Neural cell (in vitro differentiated cells): ENCODE measurements around the gene BMAL1. TPM values are rescaled to one million over a fixed set of nuclear protein-coding genes. Genes with fewer than 3 reads are reported as not detected.

Source experiments
- H2AFZ ChIP-seq: fragments of 200-600, 300-800 bp; sonication (generic), shearing (Covaris generic); 2 replicates; pipeline ENCODE4 v1.6.0; 2014; ENCODE audit warnings: low read depth, mild to moderate bottlenecking, antibody characterized with exemption, low read length, moderate library complexity
- H3F3A ChIP-seq: fragments of 200-600 bp; shearing (Covaris generic); 2 replicates; pipeline ENCODE4 v1.6.1; 2016; ENCODE audit warnings: mild to moderate bottlenecking, moderate library complexity, mixed read lengths, antibody characterized with exemption, low read length; ENCODE audit not compliant: insufficient read depth, poor library complexity, severe bottlenecking
- H3K27ac ChIP-seq: fragments of 200-600, 300-800 bp; sonication (generic), shearing (Covaris generic); 2 replicates; pipeline ENCODE4 v1.5.1; 2014; ENCODE audit warnings: mild to moderate bottlenecking, low read length, moderate library complexity
- H3K27me3 ChIP-seq: fragments of 300-800, 200-600 bp; sonication (generic), shearing (Covaris generic); 2 replicates; pipeline ENCODE4 v1.6.0; 2014; ENCODE audit warnings: mild to moderate bottlenecking, low read depth, low read length, moderate library complexity; ENCODE audit not compliant: insufficient read depth
- H3K36me3 ChIP-seq: fragments of 300-800, 200-600 bp; sonication (generic), shearing (Covaris generic); 2 replicates; pipeline ENCODE4 v1.5.1; 2014; ENCODE audit warnings: mild to moderate bottlenecking, antibody characterized with exemption, low read length, moderate library complexity; ENCODE audit not compliant: insufficient read depth
- H3K4me2 ChIP-seq: fragments of 300-800, 200-600 bp; sonication (generic), shearing (Covaris generic); 2 replicates; pipeline ENCODE4 v1.6.0; 2014; ENCODE audit warnings: mild to moderate bottlenecking, low read length
- H3K4me3 ChIP-seq: fragments of 300-800, 200-600 bp; sonication (generic), shearing (Covaris generic); 2 replicates; pipeline ENCODE4 v1.5.1; 2014; ENCODE audit warnings: mild to moderate bottlenecking, low read length, moderate library complexity
- H3K79me2 ChIP-seq: fragments of 200-600 bp; shearing (Covaris generic); replicated peaks from 2 replicates; pipeline ENCODE4 v1.6.0; 2014; ENCODE audit warnings: mild to moderate bottlenecking, low read length, moderate library complexity; ENCODE audit not compliant: insufficient read depth
- H3K9ac ChIP-seq: fragments of 300-800, 200-600 bp; sonication (generic), shearing (Covaris generic); 2 replicates; pipeline ENCODE4 v1.6.1; 2016; ENCODE audit warnings: mild to moderate bottlenecking, low read length, mixed read lengths
- H3K9me2 ChIP-seq: fragments of 200-600 bp; shearing (Covaris generic); 2 replicates; pipeline ENCODE4 v1.6.1; 2016; ENCODE audit warnings: mild to moderate bottlenecking, low read length, mixed read lengths; ENCODE audit not compliant: insufficient read depth
- H3K9me3 ChIP-seq: fragments of 200-600, 300-800 bp; sonication (generic), shearing (Covaris generic); 2 replicates; pipeline ENCODE4 v1.6.1; 2016; ENCODE audit warnings: mild to moderate bottlenecking, mixed run types, low read length, moderate library complexity, mixed read lengths
- H4K20me1 ChIP-seq: fragments of 200-600 bp; shearing (Covaris generic); 2 replicates; pipeline ENCODE4 v1.6.1; 2016; ENCODE audit warnings: mild to moderate bottlenecking, mixed run types; ENCODE audit not compliant: insufficient read depth
- CTCF ChIP-seq: fragments of 450-650 bp; IDR thresholded peaks from 2 replicates; pipeline ENCODE4 v1.5.1; 2014; ENCODE audit warnings: antibody characterized with exemption, mild to moderate bottlenecking, moderate library complexity; ENCODE audit not compliant: poor library complexity, severe bottlenecking
- EP300 ChIP-seq: fragments of 450-650 bp; conservative IDR thresholded peaks from 2 replicates; pipeline ENCODE4 v1.6.1; 2014; ENCODE audit warnings: antibody characterized with exemption, mild to moderate bottlenecking, moderate library complexity; ENCODE audit not compliant: poor library complexity, severe bottlenecking
- EZH2 ChIP-seq: fragments of 200-600, 300-800 bp; shearing (Covaris generic), sonication (generic); IDR thresholded peaks from 2 replicates; pipeline ENCODE4 v1.6.1; 2014; ENCODE audit warnings: antibody characterized with exemption, low read length, borderline replicate concordance, mild to moderate bottlenecking; ENCODE audit not compliant: insufficient read depth, poor library complexity, severe bottlenecking
- MXI1 ChIP-seq: fragments of 450-650 bp; conservative IDR thresholded peaks from 2 replicates; pipeline ENCODE4 v1.6.1; 2014; ENCODE audit warnings: antibody characterized with exemption, mild to moderate bottlenecking; ENCODE audit not compliant: poor library complexity, severe bottlenecking
- POLR2AphosphoS5 ChIP-seq: IDR thresholded peaks from 2 replicates; pipeline ENCODE4 v1.6.1; 2012
- RAD21 ChIP-seq: fragments of 450-650 bp; conservative IDR thresholded peaks from 2 replicates; pipeline ENCODE4 v1.6.1; 2014; ENCODE audit warnings: antibody characterized with exemption, mild to moderate bottlenecking, moderate library complexity
- REST ChIP-seq: IDR thresholded peaks from 2 replicates; pipeline ENCODE4 v1.6.1; 2012; ENCODE audit warnings: borderline replicate concordance
- SMC3 ChIP-seq: fragments of 450-650 bp; conservative IDR thresholded peaks from 2 replicates; pipeline ENCODE4 v1.6.1; 2014; ENCODE audit warnings: antibody characterized with exemption, mild to moderate bottlenecking, moderate library complexity; ENCODE audit not compliant: poor library complexity
- TAF1 ChIP-seq: IDR thresholded peaks from 2 replicates; pipeline ENCODE4 v1.6.1; 2012; ENCODE audit warnings: low read depth
- polyA plus RNA-seq: library from polyadenylated mRNA; depleted of rRNA; stranded (reverse); fragments of >200 nt; gene quantifications from 2 replicates; pipeline ENCODE4 v1.2.3, GENCODE V29; 2014

Gene BMAL1
- polyA plus RNA-seq, 1 donor from 2014 or later, result 17.1 TPM

GRCh38 chr11:13344818-13345217 lies 67.2 kb downstream of the BMAL1 start:
- H3K27ac ChIP-seq, result no peak overlapping the region
- H3K9me3 ChIP-seq, result no peaks in the 10 kb centered on the region
- no peaks in the 10 kb centered on the region for H3K9me2 ChIP-seq
- no peaks in the 10 kb centered on the region for H3K27me3 ChIP-seq
- H3K4me3 ChIP-seq, result no peak overlapping the region
- TF ChIP-seq TAF1, result no peak
- TF ChIP-seq REST, result no peak
- TF ChIP-seq POLR2AphosphoS5, result no peak
- TF ChIP-seq RAD21, result no peak
- TF ChIP-seq CTCF, result no peak
- TF ChIP-seq EZH2, result no peak
- no peak for TF ChIP-seq SMC3
- TF ChIP-seq EP300, result no peak
- TF ChIP-seq MXI1, result no peak
- H3K36me3 ChIP-seq, result no peaks in the 10 kb centered on the region
- no peak overlapping the region for H3K4me2 ChIP-seq
- no peak overlapping the region for H2AFZ ChIP-seq
- no peaks in the 10 kb centered on the region for H3F3A ChIP-seq
- no peak overlapping the region for H3K9ac ChIP-seq
- H3K79me2 ChIP-seq, result no peaks in the 10 kb centered on the region
- no peaks in the 10 kb centered on the region for H4K20me1 ChIP-seq

GRCh38 chr11:13346470-13346869 lies 68.9 kb downstream of the BMAL1 start:
- TF ChIP-seq SMC3 (no peak), TAF1 (no peak), MXI1 (no peak), EZH2 (no peak), CTCF (no peak), EP300 (no peak), RAD21 (no peak), REST (no peak), POLR2AphosphoS5 (no peak)
- Histone ChIP-seq H2AFZ (no peak overlapping the region), H3K4me3 (no peak overlapping the region), H4K20me1 (no peaks in the 10 kb centered on the region), H3K36me3 (no peaks in the 10 kb centered on the region), H3K9me2 (no peaks in the 10 kb centered on the region), H3K9ac (no peak overlapping the region), H3K27me3 (no peaks in the 10 kb centered on the region), H3K9me3 (no peaks in the 10 kb centered on the region), H3K79me2 (no peaks in the 10 kb centered on the region), H3F3A (no peaks in the 10 kb centered on the region), H3K27ac (no peak overlapping the region), H3K4me2 (no peak overlapping the region)
